BE2C (cell line): ENCODE results near the gene NKAIN4. TPM values are rescaled to one million over a fixed set of nuclear protein-coding genes. Genes with fewer than 3 reads are reported as not detected.

Experiments
- DNase-seq: peaks from one replicate; pipeline ENCODE4 v3.0.0-alpha.2; 2020
- H3K27me3 ChIP-seq: fragments of 250-450 bp; sonication (Bioruptor Pico); 2 replicates; pipeline ENCODE4 v1.5.1; 2020; ENCODE audit warnings: mild to moderate bottlenecking
- H3K36me3 ChIP-seq: fragments of 250-450 bp; sonication (Bioruptor Pico); 2 replicates; pipeline ENCODE4 v1.5.1; 2020; ENCODE audit warnings: mild to moderate bottlenecking
- H3K4me1 ChIP-seq: fragments of 250-450 bp; sonication (Bioruptor Pico); 2 replicates; pipeline ENCODE4 v1.5.1; 2020
- H3K4me3 ChIP-seq: 2 replicates; pipeline ENCODE4 v1.5.1; 2011; ENCODE audit warnings: low read depth, low read length
- H3K9me3 ChIP-seq: fragments of 250-450 bp; sonication (Bioruptor Pico); 2 replicates; pipeline ENCODE4 v1.5.1; 2020
- CTCF ChIP-seq: IDR thresholded peaks from 2 replicates; pipeline ENCODE4 v1.5.1; 2012; ENCODE audit warnings: mild to moderate bottlenecking, low read depth, low read length
- polyA plus RNA-seq: library from polyadenylated mRNA; unstranded; fragments of >200 nt; gene quantifications from one replicate; pipeline ENCODE4 v1.2.1, GENCODE V29; 2012; ENCODE audit warnings: low read depth, missing spikeins; ENCODE audit not compliant: insufficient read length, insufficient read depth

NKAIN4 gene
- polyA plus RNA-seq: 0.49 TPM

- no peaks in the 10 kb centered on the region; the same call in 1 of the 2 replicates for H3K9me3 ChIP-seq
- peaks cover 52% of the 10 kb centered on the region for H3K27me3 ChIP-seq
- no peaks in the 10 kb centered on the region for H3K36me3 ChIP-seq
- H3K4me1 ChIP-seq: no peaks in the 10 kb centered on the region
- TF ChIP-seq CTCF: no peak
- no peak for DNase-seq
- no peak within 1 kb of the TSS; the same call in 1 of the 2 replicates for H3K4me3 ChIP-seq
These were observed at the start of gene NKAIN4 for GRCh38 chr20:63254232-63254605. TSS of gene NKAIN4 (minus strand) at chr20:63254463. CDS start at chr20:63254450, 13 bp downstream.

- no peak for DNase-seq
- Histone ChIP-seq H3K4me1 (no peaks in the 10 kb centered on the region), H3K9me3 (no peaks in the 10 kb centered on the region), H3K36me3 (no peaks in the 10 kb centered on the region), H3K4me3 (no peak overlapping the region), H3K27me3 (peaks cover 31% of the 10 kb centered on the region)
- TF ChIP-seq CTCF: no peak
These were observed 48.9 kb upstream of the NKAIN4 start for GRCh38 chr20:63303095-63303666.

- Histone ChIP-seq H3K9me3 (no peaks in the 10 kb centered on the region), H3K27me3 (peaks cover 28% of the 10 kb centered on the region), H3K36me3 (no peaks in the 10 kb centered on the region), H3K4me1 (no peaks in the 10 kb centered on the region), H3K4me3 (no peak overlapping the region)
- no peak for TF ChIP-seq CTCF
- no peak for DNase-seq
These were observed 47.4 kb upstream of the NKAIN4 start for GRCh38 chr20:63301671-63302070.

GRCh38 chr20:63298731-63299312 is 44.6 kb upstream of the NKAIN4 start:
- TF ChIP-seq CTCF: no peak
- peaks cover 21% of the 10 kb centered on the region for H3K27me3 ChIP-seq
- H3K4me1 ChIP-seq: no peaks in the 10 kb centered on the region
- H3K36me3 ChIP-seq: no peaks in the 10 kb centered on the region
- no peaks in the 10 kb centered on the region for H3K9me3 ChIP-seq
- no peak for DNase-seq
- no peak overlapping the region for H3K4me3 ChIP-seq

GRCh38 chr20:63297796-63298572 is 43.7 kb upstream of the NKAIN4 start:
- DNase-seq: no peak
- peaks cover 21% of the 10 kb centered on the region for H3K27me3 ChIP-seq
- no peak for TF ChIP-seq CTCF
- no peaks in the 10 kb centered on the region for H3K36me3 ChIP-seq
- no peak overlapping the region for H3K4me3 ChIP-seq
- no peaks in the 10 kb centered on the region for H3K9me3 ChIP-seq
- no peaks in the 10 kb centered on the region for H3K4me1 ChIP-seq

- no peaks in the 10 kb centered on the region for H3K9me3 ChIP-seq
- H3K27me3 ChIP-seq: peaks cover 19% of the 10 kb centered on the region
- no peaks in the 10 kb centered on the region for H3K36me3 ChIP-seq
- TF ChIP-seq CTCF: no peak
- H3K4me3 ChIP-seq: no peak overlapping the region
- no peaks in the 10 kb centered on the region for H3K4me1 ChIP-seq
- DNase-seq: no peak
These were observed 43.1 kb upstream of the NKAIN4 start for GRCh38 chr20:63297371-63297781.
